ENCODE results near the gene ZNF90. TPM values are rescaled to one million over a fixed set of nuclear protein-coding genes. Genes with fewer than 3 reads are reported as not detected.

ZNF90 gene
- total and polyA plus RNA-seq, 2 donors (not counting 3 experiments of a cell fraction or from before 2014, with no cell fraction given): 0.92 to 4.1 TPM

- H3K9ac ChIP-seq (replicated peaks; ENCODE audit: extremely low read depth, insufficient read depth, low read length): peak within 1 kb of the TSS; percentile 84
- no peaks in the 10 kb centered on the region for H3K4me1 ChIP-seq (ENCODE audit: control insufficient read depth, extremely low read depth, insufficient read depth, low read length)
- dilution Hi-C loops (cut with MboI; ENCODE audit: extremely low pct_ligation_motif_present, low sequenced_read_pairs): no loop called here
- peak within 1 kb of the TSS; percentile 94 for H2AFZ ChIP-seq (ENCODE audit: low read depth, low read length)
- H3K36me3 ChIP-seq (ENCODE audit: control insufficient read depth in 2 of 2, extremely low read depth in 1 of 2, insufficient read depth in 2 of 2, low read length in 2 of 2): peaks cover 0 to 2% of the 10 kb centered on the region in 2 experiments
- DNase-seq (ENCODE audit: low read depth, low spot score) (peak; percentile 95), FAIRE-seq (peak; percentile 96)
- H3K9me3 ChIP-seq (replicated peaks; ENCODE audit: control insufficient read depth, insufficient read depth, low read length): no peaks in the 10 kb centered on the region
- no peaks in the 10 kb centered on the region for H3K27me3 ChIP-seq (ENCODE audit: control insufficient read depth in 2 of 2, insufficient read depth in 2 of 2, low read length in 2 of 2)
- peak within 1 kb of the TSS; percentile 94 for H3K27ac ChIP-seq (ENCODE audit: insufficient read depth, low read depth, low read length)
- intact Hi-C loops (cut with micrococcal nuclease): loop anchor here (1.0 to 5.0 kb wide), 2 partner anchors 71 to 390 kb away; no protein-coding TSS in a partner anchor
- H3K79me2 ChIP-seq (ENCODE audit: control insufficient read depth, insufficient read depth, low read length): peaks cover 13% of the 10 kb centered on the region
- no peaks in the 10 kb centered on the region for H4K20me1 ChIP-seq (replicated peaks; ENCODE audit: control insufficient read depth, extremely low read depth, insufficient read depth, low read length)
- H3K9me1 ChIP-seq (replicated peaks; ENCODE audit: control insufficient read depth, extremely low read depth, insufficient read depth, low read length): no peaks in the 10 kb centered on the region
- peak within 1 kb of the TSS; percentile 76 to 86 (median 77) for H3K4me3 ChIP-seq (replicated peaks in 1 of 3; ENCODE audit: insufficient read depth in 1 of 3, low read depth in 1 of 3, low read length in 3 of 3)
- ChIA-PET POLR2A (interaction anchor here (0.7 to 1.1 kb wide), 5 partner anchors 70 to 975 kb away, joined by 3 to 4 read pairs (median 3); partner anchors contain the start of genes ZNF431, ZNF626 and ZNF93), CTCF (interaction anchor here (1.2 to 2.7 kb wide), 2 partner anchors 71 to 115 kb away, joined by 3 to 9 read pairs; no protein-coding TSS in a partner anchor)
- TF ChIP-seq MYC (IDR thresholded peaks at IDR 0.05; ENCODE audit: low read depth, low read length) (no peak), POLR2A (IDR thresholded peaks at IDR 0.05; ENCODE audit: low read depth, low read length) (peak; percentile 31), EZH2 (IDR thresholded peaks at IDR 0.05; ENCODE audit: borderline replicate concordance, low read depth, low read length, severe bottlenecking) (no peak), POLR2AphosphoS5 (IDR thresholded peaks at IDR 0.05; ENCODE audit: insufficient read depth, low read depth, low read length) (peak; percentile 24), GATA2 (IDR thresholded peaks at IDR 0.05; ENCODE audit: insufficient read depth, insufficient read length, low read depth, low read length) (no peak)
- TF ChIP-seq, protein P1, sequence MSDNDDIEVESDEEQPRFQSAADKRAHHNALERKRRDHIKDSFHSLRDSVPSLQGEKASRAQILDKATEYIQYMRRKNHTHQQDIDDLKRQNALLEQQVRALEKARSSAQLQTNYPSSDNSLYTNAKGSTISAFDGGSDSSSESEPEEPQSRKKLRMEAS (IDR thresholded peaks at IDR 0.05; ENCODE audit: insufficient read depth, insufficient read length): no peak
- TSS peak; percentile 87 for BruUV-seq (replicated peaks)
- H3K4me2 ChIP-seq (ENCODE audit: insufficient read depth, low read length): peak within 1 kb of the TSS; percentile 73
These were observed 89.3 kb downstream of the ZNF90 start, which contains the start of gene ZNF486 for GRCh38 chr19:20167020-20167644. Gene ZNF486 (plus strand): TSS chr19:20167214. CDS start chr19:20167331, 117 bp downstream.
